ENCODE data around the gene SPARCL1.

Gene SPARCL1

DNA sequence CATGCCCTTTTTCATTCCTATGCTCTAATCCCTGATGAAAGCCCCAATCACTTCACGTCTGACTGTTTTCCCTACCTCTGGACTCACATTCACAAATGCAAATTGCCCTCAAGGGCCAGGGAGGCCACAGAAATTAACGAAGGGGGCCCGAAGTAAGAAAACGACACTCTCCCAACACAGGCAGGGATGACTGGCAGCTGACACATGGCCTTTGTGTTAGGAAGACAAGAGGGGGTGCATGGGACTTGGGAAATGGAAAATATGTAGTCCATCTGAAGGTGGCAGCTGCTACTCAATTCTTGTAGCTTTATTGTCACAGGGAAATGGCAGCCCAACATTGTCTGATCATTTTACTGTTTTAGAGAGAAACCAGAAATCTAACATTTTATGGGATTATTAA is 12.3 kb upstream of the SPARCL1 start (continued):
- TF ChIP-seq, protein P1, sequence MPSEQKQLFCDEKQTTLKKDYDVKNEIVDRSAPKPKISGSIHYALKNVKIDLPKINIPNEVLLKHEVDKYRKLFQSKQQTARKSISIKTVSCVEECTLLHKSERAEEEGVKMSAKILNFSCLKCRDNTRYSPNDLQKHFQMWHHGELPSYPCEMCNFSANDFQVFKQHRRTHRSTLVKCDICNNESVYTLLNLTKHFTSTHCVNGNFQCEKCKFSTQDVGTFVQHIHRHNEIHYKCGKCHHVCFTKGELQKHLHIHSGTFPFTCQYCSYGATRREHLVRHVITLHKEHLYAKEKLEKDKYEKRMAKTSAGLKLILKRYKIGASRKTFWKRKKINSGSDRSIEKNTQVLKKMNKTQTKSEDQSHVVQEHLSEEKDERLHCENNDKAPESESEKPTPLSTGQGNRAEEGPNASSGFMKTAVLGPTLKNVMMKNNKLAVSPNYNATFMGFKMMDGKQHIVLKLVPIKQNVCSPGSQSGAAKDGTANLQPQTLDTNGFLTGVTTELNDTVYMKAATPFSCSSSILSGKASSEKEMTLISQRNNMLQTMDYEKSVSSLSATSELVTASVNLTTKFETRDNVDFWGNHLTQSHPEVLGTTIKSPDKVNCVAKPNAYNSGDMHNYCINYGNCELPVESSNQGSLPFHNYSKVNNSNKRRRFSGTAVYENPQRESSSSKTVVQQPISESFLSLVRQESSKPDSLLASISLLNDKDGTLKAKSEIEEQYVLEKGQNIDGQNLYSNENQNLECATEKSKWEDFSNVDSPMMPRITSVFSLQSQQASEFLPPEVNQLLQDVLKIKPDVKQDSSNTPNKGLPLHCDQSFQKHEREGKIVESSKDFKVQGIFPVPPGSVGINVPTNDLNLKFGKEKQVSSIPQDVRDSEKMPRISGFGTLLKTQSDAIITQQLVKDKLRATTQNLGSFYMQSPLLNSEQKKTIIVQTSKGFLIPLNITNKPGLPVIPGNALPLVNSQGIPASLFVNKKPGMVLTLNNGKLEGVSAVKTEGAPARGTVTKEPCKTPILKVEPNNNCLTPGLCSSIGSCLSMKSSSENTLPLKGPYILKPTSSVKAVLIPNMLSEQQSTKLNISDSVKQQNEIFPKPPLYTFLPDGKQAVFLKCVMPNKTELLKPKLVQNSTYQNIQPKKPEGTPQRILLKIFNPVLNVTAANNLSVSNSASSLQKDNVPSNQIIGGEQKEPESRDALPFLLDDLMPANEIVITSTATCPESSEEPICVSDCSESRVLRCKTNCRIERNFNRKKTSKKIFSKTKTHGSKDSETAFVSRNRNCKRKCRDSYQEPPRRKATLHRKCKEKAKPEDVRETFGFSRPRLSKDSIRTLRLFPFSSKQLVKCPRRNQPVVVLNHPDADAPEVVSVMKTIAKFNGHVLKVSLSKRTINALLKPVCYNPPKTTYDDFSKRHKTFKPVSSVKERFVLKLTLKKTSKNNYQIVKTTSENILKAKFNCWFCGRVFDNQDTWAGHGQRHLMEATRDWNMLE (tag by site-specific recombination; conservative IDR thresholded peaks at IDR 0.05; ENCODE audit: low read depth) = no peak
- TF ChIP-seq ZNF701 (tag by site-specific recombination; IDR thresholded peaks at IDR 0.05) = no peak
- TF ChIP-seq ZNF146 (tag by site-specific recombination; IDR thresholded peaks at IDR 0.05) = no peak
- TF ChIP-seq ZNF133 (tag by site-specific recombination; IDR thresholded peaks at IDR 0.05) = no peak

DNA sequence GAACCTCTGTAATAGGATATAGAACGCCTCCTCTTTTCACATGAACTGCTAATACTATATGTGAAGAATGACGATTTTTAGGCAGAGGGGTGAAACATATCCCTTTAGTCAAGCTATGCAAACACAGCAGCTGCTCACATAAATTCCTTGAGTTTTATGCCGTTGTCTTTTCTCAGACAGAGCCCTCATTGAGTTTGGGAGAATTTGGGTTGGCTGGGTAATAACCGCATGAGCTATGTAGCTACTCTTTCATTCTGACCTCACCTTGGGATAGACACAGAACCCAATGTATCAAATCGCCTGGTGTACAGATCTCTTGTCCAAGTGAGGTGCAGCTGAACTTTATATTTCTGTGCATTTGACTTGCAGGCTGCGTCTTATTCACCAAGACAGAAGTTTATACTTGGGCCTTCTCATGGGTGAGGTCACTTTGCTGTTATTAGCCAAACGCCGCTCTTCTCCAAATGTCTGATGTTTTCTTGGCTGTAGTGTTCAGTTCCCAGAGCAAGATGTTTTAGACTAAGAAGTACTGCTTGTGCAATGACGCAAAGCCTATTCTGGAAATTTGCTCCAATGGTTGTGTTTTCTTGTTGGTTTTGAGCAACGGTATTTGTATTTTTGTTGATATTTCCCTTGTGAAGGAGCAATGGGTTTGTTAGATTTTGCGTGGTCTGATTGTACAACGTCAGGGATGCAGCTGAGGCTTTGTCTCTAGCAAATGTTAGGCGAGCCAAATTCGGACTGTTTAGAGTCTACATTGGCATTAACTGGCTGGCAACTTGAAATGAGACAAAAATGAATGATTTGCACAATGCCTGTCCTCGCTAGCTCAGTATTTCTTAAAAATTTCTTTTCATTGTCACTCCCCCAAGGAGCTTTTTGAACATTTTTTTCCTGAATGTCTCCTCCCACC is 11.2 kb upstream of the SPARCL1 start:
- ChIA-PET POLR2A (no interaction called here), CTCF (interaction anchor here (0.5 to 1.3 kb wide), 3 partner anchors 105 to 437 kb away, joined by 3 to 4 read pairs (median 4); no protein-coding TSS in a partner anchor)
- no peak overlapping the region for H3K27ac ChIP-seq (ENCODE audit: extremely low read depth, low read depth, low read length)

DNA sequence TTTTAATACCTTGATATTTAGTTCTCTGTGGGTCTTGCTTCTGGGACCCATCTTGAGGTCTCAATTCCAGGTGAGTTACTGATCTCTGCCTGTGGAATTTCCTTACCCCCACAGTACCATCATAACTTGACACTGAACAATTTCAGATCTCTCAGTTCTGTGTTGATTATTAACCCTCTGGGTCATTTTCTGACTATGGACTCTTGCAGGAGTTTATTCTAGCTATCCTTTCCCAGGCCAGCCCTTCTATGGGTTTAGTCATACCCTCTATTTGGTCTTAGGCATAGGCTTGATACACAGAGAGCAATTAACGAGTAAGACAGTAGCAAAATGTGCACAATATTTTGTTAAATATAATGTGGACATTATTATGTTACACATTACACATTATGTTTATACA is 3.7 kb upstream of the SPARCL1 start:
- no peaks in the 10 kb centered on the region for H3K36me3 ChIP-seq (ENCODE audit: control insufficient read depth in 2 of 2, insufficient read depth in 1 of 2, low read length in 2 of 2)
- H3K4me3 ChIP-seq (ENCODE audit: low read depth, low read length) = no peak overlapping the region
- no peak overlapping the region for H3K27ac ChIP-seq (ENCODE audit: extremely low read depth, low read depth, low read length)
- ChIA-PET CTCF (no interaction called here), POLR2A (no interaction called here)
- no peaks in the 10 kb centered on the region for H3K4me1 ChIP-seq (ENCODE audit: control insufficient read depth, insufficient read depth, low read length)
- no peaks in the 10 kb centered on the region for H3K9me3 ChIP-seq (ENCODE audit: control insufficient read depth, insufficient read depth, low read depth, low read length)
- TF ChIP-seq ZNF544 (tag by site-specific recombination; IDR thresholded peaks at IDR 0.05) (no peak), FEZF1 (tag by site-specific recombination; IDR thresholded peaks at IDR 0.05) (no peak), ZBTB8A (tag by site-specific recombination; IDR thresholded peaks at IDR 0.05) (no peak), ZNF2 (tag by site-specific recombination; IDR thresholded peaks at IDR 0.05) (no peak), ZSCAN30 (tag by site-specific recombination; IDR thresholded peaks at IDR 0.05) (no peak), ZNF560 (tag by site-specific recombination; IDR thresholded peaks at IDR 0.05; ENCODE audit: borderline replicate concordance) (no peak), ZNF132 (tag by site-specific recombination; IDR thresholded peaks at IDR 0.05; ENCODE audit: borderline replicate concordance) (no peak), ZBTB17 (tag by site-specific recombination; IDR thresholded peaks at IDR 0.05) (no peak), ZNF426 (tag by site-specific recombination; IDR thresholded peaks at IDR 0.05) (no peak), SETDB1 (IDR thresholded peaks at IDR 0.05; ENCODE audit: insufficient read length, low read length) (no peak), ZNF792 (tag by site-specific recombination; IDR thresholded peaks at IDR 0.05) (no peak), ZXDB (tag by site-specific recombination; IDR thresholded peaks at IDR 0.05) (no peak), ZNF324 (tag by site-specific recombination; IDR thresholded peaks at IDR 0.05) (no peak), KLF8 (tag by site-specific recombination; IDR thresholded peaks at IDR 0.05) (no peak), EGR2 (tag by site-specific recombination; IDR thresholded peaks at IDR 0.05; ENCODE audit: low read depth) (no peak)
- TF ChIP-seq, protein P2, sequence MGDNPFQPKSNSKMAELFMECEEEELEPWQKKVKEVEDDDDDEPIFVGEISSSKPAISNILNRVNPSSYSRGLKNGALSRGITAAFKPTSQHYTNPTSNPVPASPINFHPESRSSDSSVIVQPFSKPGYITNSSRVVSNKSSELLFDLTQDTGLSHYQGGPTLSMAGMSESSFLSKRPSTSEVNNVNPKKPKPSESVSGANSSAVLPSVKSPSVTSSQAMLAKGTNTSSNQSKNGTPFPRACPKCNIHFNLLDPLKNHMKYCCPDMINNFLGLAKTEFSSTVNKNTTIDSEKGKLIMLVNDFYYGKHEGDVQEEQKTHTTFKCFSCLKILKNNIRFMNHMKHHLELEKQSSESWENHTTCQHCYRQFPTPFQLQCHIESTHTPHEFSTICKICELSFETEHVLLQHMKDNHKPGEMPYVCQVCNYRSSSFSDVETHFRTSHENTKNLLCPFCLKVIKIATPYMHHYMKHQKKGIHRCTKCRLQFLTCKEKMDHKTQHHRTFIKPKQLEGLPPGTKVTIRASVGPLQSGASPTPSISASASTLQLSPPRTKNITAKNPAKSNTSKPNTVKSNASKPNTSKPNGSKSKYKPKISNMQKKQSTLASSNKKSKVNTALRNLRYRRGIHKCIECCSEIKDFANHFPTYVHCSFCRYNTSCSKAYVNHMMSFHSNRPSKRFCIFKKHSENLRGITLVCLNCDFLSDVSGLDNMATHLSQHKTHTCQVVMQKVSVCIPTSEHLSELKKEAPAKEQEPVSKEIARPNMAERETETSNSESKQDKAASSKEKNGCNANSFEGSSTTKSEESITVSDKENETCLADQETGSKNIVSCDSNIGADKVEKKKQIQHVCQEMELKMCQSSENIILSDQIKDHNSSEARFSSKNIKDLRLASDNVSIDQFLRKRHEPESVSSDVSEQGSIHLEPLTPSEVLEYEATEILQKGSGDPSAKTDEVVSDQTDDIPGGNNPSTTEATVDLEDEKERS (tag by site-specific recombination; IDR thresholded peaks at IDR 0.05) = no peak

More for the DNA sequence above, 11.2 kb upstream of the SPARCL1 start:
- H3K9me3 ChIP-seq (ENCODE audit: control insufficient read depth, insufficient read depth, low read depth, low read length) = no peaks in the 10 kb centered on the region
- no peaks in the 10 kb centered on the region for H3K36me3 ChIP-seq (ENCODE audit: control insufficient read depth in 2 of 2, insufficient read depth in 1 of 2, low read length in 2 of 2)
- TF ChIP-seq, protein P3, sequence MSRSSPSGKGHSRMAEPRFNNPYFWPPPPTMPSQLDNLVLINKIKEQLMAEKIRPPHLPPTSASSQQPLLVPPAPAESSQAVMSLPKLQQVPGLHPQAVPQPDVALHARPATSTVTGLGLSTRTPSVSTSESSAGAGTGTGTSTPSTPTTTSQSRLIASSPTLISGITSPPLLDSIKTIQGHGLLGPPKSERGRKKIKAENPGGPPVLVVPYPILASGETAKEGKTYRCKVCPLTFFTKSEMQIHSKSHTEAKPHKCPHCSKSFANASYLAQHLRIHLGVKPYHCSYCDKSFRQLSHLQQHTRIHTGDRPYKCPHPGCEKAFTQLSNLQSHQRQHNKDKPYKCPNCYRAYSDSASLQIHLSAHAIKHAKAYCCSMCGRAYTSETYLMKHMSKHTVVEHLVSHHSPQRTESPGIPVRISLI (tag by site-specific recombination; IDR thresholded peaks at IDR 0.05) = no peak
- H3K4me3 ChIP-seq (ENCODE audit: low read depth, low read length) = no peak overlapping the region
- H3K4me1 ChIP-seq (ENCODE audit: control insufficient read depth, insufficient read depth, low read length) = no peaks in the 10 kb centered on the region

Measured in HEK293 (cell line).